ENCODE data around the gene RLN3.

RLN3 gene

DNA sequence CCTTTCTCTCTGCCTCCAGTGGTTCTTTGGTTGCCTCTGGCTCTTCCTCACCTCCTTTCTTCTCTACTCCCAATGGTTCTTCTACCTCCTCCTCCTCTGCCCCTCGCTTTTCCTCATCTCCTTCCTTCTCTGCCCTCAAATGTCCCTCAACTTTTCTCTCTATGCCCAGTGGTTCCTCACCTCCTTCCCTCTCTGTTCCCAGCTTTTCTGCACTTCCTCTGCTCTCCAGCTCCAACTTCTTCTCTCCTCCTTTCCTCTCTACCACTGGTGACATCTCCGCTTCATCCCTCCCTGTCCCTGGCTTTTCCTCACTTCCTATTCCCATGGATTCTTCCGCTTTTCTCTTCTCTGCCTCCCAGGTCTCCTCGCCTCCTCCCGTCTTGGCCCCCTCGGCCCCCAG, 26.2 kb downstream of the RLN3 start:
- no peak for DNase-seq (ENCODE audit: low read depth in 2 of 2)

DNA sequence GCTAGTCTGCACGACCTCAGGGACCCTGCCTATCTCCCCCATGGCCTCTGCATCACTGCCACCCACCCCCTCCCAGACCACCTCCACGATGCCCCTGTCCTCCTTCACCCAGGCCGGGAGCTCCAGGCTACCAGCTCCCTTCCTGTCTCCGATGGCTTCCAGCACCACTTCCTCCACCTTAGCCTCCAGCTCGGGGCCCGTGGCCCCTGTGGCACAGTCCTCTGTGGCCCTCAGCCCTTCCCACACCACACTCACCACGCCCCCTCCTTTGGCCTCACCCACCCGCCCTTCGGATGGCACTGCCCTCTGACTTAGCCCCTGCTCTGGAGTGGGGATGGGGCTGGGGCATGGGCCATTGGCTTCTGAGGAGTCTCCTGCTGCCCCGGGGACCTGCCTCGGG, 26.8 kb downstream of the RLN3 start:
- DNase-seq (ENCODE audit: low read depth in 2 of 2): no peak

DNA sequence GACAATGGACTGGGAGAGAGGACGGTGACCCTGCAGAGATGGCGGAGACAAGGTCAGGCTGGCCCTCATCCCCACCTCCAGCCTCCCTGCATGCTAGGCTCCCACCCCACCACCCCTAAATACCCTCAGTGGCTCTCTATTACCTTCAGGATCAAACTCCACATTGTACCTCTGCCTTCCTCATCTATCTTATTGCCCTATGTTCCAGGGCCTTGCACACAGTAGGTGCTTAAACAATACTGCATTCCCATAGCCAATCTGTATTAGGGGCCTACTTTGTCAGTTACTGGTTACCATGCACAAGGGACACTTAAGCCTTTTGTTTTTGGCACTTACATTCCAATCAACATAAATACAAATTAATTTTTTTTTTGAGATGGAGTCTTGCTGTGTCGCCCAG, 27.4 kb downstream of the RLN3 start:
- DNase-seq (ENCODE audit: low read depth in 2 of 2): no peak

DNA sequence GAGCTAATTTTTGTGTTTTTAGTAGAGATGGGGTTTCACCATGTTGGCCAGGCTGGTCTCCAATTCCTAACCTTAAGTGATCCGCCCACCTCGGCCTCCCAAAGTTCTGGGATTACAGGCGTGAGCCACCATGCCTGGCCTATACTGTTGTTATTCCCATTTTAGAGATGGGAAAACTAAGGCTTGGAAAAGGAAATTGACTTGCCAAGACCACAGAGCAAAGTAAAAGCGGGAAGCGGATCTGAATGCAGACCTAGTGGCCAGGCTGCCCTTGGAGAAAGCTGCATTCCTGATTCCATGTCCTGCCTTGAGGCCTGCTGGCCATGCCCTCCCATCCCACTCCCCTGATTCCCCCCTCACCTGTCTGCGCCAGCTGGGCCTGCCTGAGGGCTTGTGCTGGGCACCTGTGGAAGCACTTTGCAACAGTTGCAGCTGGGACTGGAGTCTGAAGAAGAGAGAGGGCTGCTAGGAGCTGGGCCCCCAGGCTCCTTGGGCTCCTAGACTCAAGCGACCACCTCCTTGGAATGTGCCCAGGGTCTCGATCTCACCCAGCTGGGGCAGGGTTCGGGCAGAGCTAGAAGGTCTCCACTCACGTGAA, 28.2 kb downstream of the RLN3 start:
- no peak for DNase-seq (ENCODE audit: low read depth in 2 of 2)

DNA sequence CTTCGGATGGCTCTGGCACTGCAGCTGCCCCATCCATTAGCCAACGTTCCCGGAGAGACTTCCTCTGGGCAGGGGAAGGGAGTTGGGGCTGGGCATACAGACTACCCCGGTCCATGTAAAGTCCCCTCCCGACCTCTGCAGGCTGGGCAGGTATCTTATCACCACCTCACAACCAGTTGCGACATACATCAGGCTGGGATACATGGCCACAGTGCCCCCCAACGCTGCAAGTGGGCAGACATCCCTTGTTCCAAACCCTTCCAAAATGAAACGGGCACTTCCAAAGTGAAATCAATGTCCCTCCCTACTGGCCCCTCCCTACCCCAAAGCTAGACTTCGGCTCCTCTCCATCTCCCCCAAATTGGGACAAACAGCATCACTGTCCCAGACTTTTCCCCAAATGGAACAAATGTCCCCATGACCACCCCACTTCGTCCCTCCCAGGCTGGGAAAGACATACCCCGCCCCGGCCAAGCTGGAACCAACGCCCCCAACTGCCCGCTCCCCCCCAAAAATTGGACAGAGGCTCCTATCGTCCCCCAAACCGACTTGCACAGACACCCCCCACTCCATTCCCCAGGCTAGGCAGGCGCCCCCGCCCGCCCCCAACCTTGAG, 28.9 kb downstream of the RLN3 start:
- DNase-seq (ENCODE audit: low read depth in 2 of 2): no peak

DNA sequence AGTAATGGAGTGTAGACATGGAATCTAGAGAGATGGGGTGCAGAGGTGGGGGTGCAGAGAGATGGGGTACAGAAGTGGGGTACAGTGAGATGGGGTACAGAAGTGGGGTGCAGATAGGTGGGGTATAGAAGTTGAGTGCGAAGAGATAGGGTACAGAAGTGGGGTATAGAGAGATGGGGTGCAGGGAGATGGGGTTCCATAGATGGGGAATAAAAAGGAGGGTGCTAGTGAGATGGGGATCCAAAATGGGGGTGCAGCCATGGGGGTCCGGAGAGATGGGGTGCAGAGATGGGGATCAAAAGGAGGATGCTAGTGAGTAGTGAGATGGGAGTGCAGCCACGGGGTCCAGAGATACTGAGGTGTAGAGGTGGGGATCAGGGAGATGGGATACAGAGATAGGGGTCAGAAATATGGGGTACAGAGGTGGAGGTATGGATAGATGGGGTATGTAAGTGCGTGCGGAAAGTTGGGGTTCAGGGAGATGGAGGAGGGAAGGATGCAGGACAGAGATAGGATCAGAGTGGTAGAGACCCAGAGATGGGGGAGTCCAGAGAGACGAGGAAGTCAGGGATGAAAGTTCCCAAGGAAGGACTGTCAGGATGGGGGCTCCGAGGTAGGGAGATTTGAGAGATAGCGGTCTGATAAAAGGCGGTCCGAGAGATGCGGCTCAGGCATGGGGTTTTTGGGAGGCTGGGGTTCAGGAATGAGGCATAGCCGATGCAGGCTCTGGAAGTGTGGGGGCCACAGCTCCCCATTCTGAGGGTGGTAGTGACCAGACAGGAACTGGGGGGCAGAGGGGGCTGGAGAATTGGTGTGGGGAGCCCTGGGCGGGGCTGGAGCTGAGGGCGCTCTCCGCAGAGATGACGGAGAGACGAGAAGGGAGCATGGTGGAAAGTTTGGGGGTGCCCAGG, 30.5 kb downstream of the RLN3 start:
- DNase-seq (ENCODE audit: low read depth in 2 of 2): no peak

DNA sequence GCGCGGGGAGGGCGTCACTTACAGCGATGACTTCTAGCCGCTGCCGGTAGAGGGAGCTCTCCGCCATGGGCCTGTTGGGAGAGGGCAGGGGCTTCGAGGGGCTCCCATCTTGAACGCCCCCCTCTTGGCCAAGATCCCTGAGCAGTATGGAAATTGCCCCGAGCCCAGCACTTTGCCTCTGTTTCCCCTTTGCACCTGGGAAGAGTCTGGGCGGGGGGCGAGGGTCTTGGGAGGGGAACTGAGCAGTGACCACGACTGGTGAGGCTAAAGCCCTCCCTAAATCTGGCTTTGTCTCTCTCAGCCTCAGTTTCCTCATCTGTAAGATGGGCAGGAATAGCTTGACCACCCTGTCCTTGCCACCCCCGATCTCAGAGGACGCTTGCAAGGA, 31.1 kb downstream of the RLN3 start:
- no peak for DNase-seq (ENCODE audit: low read depth in 2 of 2)

DNA sequence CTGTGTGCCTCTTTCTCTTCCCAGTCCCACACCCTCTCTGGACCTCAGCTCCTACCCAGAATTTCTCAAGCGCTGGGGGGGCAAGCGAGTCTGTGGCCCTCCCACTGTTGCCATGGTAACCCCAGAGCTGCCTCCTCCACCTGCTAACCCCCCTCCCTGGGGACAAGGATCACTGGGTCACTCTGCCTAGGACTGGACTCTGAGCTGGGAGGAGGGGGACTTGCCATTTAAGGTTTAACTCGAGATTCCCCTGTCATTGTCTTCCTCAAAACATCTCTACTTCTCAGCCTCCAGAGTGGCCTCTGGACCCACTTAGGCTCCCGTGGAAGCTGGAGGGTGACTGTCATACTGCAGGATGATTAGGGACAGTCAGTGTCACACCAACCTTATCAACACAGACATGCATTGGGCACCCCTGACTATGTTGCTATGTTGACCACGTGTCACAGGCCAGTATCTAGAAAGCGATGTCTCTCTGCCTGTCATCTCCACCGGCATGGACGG, 31.8 kb downstream of the RLN3 start:
- no peak for DNase-seq (ENCODE audit: low read depth in 2 of 2)

DNA sequence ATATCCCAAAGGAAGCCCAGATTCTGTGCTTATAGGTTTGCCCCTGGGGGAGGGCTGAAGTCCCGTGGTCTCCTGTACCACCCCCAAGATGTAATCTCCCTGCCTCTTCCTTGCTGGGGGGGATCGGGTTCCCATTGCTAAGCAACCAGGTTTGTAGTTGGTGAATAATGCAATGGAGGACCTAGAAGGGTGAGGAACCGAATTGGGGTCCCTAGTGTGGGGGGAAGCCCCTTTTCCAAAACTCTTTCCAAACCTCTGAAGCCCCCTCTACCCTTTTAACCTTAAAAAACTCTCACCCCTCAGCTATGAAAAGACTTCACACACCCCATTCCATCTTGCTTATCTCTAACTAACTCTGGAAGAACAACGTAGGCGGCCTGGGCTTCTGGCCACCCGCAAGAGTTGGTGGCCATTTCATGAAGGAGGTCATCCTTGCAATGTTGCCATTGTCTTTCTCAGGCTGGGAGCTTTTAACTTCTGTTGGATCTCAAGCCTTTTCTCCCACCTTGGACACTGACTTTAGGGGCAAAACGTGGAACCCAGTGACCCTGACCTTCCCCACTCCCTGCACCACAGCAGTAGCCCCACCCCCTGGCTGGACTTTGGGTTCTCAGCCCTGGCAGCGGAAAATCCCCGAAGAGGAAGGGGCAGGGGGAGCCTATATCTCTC, 33.3 kb downstream of the RLN3 start:
- no peak for DNase-seq (ENCODE audit: low read depth in 2 of 2)

DNA sequence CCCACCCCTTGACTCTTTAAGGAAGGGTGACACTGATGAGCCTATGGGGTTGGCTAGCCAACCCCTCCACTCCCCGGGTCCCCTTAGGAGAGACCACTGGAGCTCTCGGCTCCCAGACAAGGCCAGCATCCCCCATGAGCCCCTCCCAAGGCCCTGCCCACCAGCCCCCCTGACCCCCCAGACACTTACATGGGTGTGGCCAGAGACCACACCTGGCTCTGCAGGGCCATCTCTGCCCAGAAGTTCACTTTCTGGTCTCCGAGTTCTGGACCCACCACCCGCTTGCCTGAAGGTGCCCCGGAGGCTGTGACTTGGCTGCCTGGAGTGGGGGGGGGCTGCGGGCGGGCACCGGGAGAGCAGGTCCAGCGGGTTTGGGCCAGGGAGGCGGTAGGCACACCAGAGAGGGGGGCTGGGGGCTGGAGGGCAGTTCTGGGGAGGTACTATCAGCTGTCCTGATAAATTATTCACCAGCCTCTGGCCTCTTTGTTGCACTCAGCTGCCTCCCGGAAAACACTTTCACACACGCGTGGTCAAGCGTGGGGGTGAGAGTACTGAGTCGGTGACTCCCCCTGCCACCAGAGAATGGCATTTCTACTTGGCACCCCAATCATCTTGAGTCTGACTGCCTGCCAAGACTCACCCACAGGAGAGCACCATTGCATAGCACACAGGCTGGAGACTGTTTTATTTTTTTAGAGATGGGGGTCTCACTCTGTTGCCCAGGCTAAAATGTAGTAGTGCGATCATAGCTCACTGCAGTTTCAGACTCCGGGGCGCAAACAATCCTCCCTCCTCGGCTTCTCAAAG, 34.0 kb downstream of the RLN3 start, which contains the start of gene PALM3:
Gene PALM3 (minus strand): TSS at position 326 of the 807 bp plus-strand sequence. CDS start 96 bp downstream, at position 230.
- DNase-seq (ENCODE audit: low read depth in 2 of 2): no peak

DNA sequence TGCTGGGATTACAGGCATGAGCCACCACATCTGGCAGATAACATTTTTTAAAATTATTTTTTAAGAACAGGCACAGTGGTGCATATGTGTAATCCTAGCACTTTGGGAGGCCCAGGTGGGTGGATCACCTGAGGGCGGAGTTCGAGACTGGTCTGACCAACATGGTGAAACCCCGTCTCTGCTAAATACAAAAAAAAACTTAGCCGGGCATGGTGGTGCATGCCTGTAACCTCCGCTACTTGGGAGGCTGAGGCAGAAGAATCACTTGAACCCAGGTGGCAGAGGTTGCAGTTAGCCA, 34.6 kb downstream of the RLN3 start:
- DNase-seq (ENCODE audit: low read depth in 2 of 2): no peak

DNA sequence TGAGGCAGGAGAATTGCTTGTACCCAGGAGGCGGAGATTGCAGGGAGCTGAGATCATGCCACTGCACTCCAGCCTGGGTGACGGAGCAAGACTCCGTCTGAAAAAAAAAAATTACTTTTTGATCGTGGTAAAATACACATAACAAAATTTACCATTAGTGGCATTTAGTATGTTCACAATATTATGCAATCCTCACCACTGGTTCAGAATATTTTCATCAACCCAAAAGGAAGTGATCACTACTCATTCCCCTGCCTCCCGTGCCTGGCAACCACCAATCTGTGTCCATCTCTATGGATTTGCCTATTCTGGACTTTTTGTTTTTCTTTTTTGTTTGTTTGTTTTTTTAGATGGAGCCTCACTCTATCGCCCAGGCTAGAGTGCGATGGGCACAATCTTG, 35.2 kb downstream of the RLN3 start:
- no peak for DNase-seq (ENCODE audit: low read depth in 2 of 2)

DNA sequence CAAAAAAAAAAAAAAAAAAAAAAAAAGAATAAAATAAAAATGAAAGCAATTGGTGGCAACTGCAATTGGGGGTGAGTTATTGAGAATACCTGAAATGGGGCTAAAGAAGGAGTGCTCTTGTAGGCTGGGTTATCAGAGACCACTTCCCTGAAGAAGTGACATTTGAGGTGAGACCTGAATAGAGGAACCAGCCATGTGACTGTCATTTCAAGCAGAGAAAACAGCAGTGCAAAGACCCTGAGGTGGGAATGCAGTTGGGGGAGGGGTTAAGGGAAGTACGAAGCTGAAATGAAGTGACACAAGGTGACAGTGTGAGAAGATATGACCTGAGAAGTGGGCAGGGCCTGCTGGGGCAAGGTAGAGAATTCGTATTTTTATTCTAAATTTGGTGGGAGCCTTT, 38.2 kb downstream of the RLN3 start:
- no peak for DNase-seq (ENCODE audit: low read depth in 2 of 2)

DNA sequence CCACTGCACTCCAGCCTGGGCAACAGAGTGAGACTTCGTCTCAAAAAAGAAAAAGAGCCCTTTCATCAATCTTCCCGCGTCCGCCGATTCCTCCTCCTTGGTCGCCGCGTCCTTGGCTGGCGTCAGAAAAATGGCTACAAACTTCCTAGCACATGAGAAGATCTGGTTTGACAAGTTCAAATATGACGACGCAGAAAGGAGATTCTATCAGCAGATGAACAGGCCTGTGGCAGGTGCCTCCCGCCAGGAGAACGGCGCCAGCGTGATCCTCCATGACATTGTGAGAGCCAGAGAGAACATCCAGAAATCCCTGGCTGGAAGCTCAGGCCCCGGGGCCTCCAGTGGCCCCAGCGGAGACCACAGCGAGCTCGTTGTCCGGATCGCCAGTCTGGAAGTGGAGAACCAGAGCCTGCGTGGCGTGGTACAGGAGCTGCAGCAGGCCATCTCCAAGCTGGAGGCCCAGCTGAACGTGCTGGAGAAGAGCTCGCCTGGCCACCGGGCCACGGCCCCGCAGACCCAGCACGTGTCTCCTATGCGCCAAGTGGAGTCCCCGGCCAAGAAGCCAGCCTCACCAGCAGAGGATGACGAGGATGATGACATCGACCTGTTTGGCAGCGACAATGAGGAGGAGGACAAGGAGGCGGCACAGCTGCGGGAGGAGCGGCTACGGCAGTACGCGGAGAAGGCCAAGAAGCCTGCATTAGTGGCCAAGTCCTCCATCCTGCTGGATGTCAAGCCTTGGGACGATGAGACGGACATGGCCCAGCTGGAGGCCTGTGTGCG, 42.5 kb downstream of the RLN3 start:
- no peak for DNase-seq (ENCODE audit: low read depth in 2 of 2)

DNA sequence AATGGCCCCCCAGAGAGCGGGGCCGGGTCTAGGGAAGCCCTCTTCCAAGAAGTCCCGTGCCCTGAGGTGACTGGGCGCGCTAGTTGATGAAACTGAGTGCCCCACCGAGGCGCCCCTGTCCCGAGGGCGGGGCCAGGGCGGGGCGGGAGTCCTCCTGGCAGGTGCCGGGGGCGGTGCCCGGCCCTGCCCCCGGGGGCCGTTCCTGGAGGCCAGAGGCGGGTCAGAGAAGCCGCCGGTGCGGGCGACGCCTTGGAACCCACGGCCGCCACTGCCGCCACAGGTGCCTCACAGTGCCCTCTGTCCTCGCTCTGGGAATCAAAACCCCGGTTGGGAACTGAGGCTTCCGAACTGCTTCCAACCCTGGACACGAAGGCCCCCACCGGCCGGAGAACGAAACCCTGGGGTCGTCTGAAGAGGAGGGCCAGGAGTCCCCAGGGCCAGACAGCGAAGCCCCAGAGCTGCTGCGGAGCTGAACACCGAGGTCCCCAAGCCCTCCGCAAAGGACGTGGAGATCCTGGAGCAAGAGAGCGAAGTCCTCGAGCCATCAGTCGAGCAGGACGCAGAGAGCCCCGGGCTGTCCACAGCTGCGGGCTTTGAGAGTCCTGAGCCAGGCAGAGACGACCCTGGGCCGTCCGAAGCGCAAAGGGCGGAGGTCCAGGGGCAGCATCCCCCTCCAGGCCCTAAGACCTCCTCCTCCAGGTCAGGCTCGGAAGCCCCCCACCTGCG, 44.8 kb downstream of the RLN3 start, which contains the start of gene MISP3:
Gene MISP3 (plus strand): TSS at position 252 of the 726 bp plus-strand sequence. CDS start 524 bp downstream, outside the sequence.
- DNase-seq (ENCODE audit: low read depth in 2 of 2): no peak

DNA sequence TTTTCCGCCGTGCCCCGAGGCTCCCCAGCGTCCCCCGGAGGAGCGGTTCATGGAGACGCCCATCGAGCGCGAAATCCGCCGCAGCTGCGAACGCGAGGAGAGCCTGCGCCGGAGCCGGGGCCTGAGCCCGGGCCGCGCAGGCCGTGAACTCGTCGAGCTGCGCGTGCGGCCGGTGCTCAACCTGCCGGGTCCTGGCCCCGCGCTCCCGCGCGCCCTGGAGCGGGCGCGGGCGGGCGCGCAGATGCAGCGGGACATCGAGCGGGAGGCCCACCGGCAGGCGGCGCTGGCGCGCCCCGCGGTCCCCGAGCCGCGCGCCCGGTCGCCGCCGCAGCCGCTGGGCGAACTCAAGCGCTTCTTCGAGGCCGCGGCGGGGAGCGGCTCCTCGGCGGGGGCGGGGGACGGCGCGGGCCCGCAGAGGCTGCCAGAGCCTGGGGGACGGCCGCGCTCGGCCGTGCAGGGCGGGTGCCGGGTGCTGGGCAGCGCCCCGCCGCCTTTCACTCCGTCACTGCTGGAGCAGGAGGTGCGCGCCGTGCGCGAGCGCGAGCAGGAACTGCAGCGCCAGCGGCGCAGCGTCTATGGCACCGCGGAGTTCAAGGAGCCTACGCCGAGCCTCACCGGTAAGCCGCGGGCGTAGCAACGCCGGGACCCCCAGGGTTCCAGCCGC, 45.4 kb downstream of the RLN3 start:
- peak; percentile 25 to 32 for DNase-seq (ENCODE audit: low read depth in 2 of 2)

DNA sequence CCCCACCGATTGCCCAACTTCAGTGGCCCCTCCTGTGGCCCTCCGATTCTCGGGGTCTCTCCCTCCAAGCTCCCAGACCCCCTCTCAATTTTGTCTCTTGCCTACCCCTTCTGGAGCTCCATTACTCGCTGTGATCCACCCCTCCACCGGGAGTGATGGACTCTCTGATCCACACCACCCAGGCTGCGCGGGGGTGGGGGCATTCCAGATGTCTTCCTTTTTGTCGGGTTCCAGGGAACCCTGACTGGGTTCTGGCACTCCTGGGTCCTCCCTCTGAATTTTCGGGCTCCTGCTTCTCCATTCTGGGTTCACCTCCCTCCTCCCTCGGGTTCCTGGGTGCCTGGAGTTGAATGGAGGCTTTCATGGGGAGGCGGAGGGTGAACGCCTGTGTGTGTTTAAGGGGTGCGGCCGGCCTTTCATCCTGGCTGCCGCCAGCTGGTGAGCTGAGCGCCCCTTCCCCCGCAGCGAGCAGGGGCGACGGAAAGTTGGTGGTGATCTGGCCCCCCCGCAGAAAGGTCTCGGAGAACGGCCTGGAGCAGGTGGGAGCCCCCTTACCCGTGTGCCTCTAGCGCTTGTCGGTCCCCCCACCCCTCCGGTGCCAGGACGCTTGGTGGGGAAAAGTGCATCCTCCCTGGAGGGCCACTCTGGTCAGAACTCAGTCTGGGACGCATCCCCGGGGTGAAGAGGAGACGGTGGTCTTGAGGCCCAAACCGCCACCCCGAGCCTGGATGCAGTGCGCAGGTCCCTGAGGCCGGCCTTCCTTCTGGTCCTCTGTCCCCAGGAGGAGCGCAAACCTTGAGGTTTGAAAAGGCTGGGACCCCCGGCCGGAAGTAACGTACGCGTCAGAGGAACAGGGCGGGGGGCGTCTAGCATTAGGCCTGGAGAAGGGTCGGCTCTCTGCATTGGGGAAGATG, 46.2 kb downstream of the RLN3 start:
- no peak for DNase-seq (ENCODE audit: low read depth in 2 of 2)

DNA sequence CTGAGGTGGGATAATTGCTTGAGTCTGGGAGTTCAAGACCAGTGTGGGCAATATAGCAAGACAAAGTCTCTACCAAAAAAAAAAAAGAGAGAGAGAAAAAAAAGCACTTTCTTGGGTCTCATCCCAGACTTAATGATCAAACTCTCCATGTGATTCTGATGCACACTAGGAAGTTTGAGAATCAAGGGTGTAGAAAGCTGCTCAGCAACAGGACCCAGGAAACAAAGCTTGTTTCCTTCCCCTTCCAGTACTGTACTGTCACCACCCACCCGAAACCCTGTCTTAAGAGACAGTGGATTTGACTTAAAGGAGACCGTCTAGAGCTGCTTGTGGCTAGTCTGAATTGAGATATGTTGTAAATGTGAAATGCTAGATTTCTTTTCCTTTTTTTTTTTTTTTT, 50.5 kb downstream of the RLN3 start:
- DNase-seq (ENCODE audit: low read depth in 2 of 2): no peak

Measured in fibroblast of skin of left biceps (primary cell).